Calu3 (cell line): ENCODE measurements around the gene IKBKE. TPM values are rescaled to one million over a fixed set of nuclear protein-coding genes. Genes with fewer than 3 reads are reported as not detected.

ENCODE experiments used
- BruUV-seq: library from RNA; stranded (reverse); fragments of 400-500 nt; replicated peaks from 2 replicates; lab custom pipeline; 2021; lab: Mats Ljungman, UMichigan
- CTCF ChIA-PET: fragments of 300-600 bp; sonication (Branson Sonifier 250); formaldehyde crosslinking; loops from one replicate; lab custom pipeline; 2022; ENCODE audit warnings: antibody characterized with exemption; lab: Charles Lee
- DNase-seq: peaks from one replicate; pipeline ENCODE4 v3.0.0; 2022
- H3K27ac Mint-ChIP-seq: one replicate; pipeline ENCODE4 v1.8.0; 2022; ENCODE audit warnings: mixed read lengths; ENCODE audit not compliant: unreplicated experiment
- H3K27me3 Mint-ChIP-seq: one replicate; pipeline ENCODE4 v1.8.0; 2022; ENCODE audit warnings: mixed read lengths; ENCODE audit not compliant: unreplicated experiment
- H3K36me3 Mint-ChIP-seq: one replicate; pipeline ENCODE4 v1.8.0; 2022; ENCODE audit warnings: mild to moderate bottlenecking, moderate library complexity, mixed read lengths; ENCODE audit not compliant: insufficient read depth, unreplicated experiment
- H3K4me1 Mint-ChIP-seq: one replicate; pipeline ENCODE4 v1.8.0; 2022; ENCODE audit warnings: mild to moderate bottlenecking, low read depth, mixed read lengths; ENCODE audit not compliant: unreplicated experiment
- H3K4me3 Mint-ChIP-seq: one replicate; pipeline ENCODE4 v1.8.0; 2022; ENCODE audit warnings: mild to moderate bottlenecking, low read depth, moderate library complexity, mixed read lengths; ENCODE audit not compliant: unreplicated experiment
- H3K9me3 Mint-ChIP-seq: one replicate; pipeline ENCODE4 v1.8.0; 2022; ENCODE audit warnings: low read depth, mixed read lengths; ENCODE audit not compliant: unreplicated experiment
- intact Hi-C: fragments of 100-400 bp; cut with micrococcal nuclease; formaldehyde crosslinking; loops from one replicate; pipeline ENCODE4 v1.10.0; 2022; ENCODE audit not compliant: unreplicated experiment
- total RNA-seq: library from RNA; stranded (reverse); gene quantifications from 2 replicates; pipeline ENCODE4 v1.2.3, GENCODE V29; 2022
- TF ChIP-seq, protein P1 (sequence below): fragments of 200-600 bp; IDR thresholded peaks from one replicate; pipeline ENCODE4 v1.8.0; 2022; ENCODE audit warnings: antibody characterized with exemption; ENCODE audit not compliant: unreplicated experiment

IKBKE gene
- total RNA-seq, 1 experiment from 2014 or later, result 47.5 TPM

DNA sequence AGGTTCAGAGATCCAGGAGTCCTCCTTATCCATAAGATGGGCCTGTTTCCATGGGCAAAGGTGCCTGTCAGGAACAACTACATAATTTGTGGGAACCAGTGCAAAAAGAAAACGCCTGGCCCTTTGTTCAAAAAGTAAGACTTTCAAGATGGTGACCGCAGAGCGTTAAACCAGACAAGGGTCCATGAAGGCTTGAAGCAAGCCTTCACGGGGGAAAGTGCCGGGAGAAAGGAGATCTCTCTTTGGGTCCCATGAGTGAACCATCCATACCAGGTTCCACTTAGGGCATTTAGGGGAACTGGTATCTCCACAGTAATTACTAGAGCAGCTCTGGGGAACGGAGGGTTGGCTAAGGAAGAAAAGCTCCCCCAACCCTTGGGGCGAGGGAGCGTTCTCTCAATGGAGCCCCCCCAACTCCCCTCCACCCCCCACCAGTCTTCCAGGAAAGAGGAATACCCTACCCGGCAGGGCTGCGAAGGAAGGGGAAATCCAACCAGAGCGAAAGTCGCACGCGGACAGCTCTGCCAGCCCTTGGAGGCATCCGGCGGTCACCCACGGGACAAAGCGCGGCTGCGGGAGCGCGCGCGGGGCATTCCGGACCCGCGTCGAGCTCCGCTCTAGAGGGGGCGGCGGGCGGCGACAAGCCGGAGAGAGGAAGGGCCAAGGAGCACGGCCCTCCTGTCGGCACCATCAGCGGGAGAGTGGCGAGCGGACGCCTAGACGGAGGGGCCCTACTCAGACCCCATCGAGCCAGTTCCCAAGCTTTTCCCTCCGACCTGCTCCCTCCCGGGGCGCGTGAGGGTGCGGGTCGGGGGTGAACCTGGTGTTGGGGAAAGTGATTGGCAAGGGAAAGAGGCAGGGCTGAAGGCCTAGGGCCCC lies 36.4 kb downstream of the IKBKE start:
- CTCF ChIA-PET, result interaction anchor here (0.5 to 1.9 kb wide), 10 partner anchors 11 to 641 kb away, joined by 3 to 6 read pairs (median 4); no protein-coding TSS in a partner anchor
- TF ChIP-seq, protein P1, sequence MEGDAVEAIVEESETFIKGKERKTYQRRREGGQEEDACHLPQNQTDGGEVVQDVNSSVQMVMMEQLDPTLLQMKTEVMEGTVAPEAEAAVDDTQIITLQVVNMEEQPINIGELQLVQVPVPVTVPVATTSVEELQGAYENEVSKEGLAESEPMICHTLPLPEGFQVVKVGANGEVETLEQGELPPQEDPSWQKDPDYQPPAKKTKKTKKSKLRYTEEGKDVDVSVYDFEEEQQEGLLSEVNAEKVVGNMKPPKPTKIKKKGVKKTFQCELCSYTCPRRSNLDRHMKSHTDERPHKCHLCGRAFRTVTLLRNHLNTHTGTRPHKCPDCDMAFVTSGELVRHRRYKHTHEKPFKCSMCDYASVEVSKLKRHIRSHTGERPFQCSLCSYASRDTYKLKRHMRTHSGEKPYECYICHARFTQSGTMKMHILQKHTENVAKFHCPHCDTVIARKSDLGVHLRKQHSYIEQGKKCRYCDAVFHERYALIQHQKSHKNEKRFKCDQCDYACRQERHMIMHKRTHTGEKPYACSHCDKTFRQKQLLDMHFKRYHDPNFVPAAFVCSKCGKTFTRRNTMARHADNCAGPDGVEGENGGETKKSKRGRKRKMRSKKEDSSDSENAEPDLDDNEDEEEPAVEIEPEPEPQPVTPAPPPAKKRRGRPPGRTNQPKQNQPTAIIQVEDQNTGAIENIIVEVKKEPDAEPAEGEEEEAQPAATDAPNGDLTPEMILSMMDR, result no peak
- Mint-ChIP-seq H3K4me1 (peaks cover 57% of the 10 kb centered on the region), H3K27me3 (peaks cover 45% of the 10 kb centered on the region), H3K36me3 (peaks cover 46% of the 10 kb centered on the region), H3K27ac (peak overlapping the region; percentile 28), H3K9me3 (no peaks in the 10 kb centered on the region), H3K4me3 (peak overlapping the region; percentile 82)
- intact Hi-C loops, result loop anchor here (1.0 to 5.0 kb wide), 2 partner anchors 36 to 77 kb away; no protein-coding TSS in a partner anchor
- BruUV-seq, result no TSS peak
- peak; percentile 29 for DNase-seq

DNA sequence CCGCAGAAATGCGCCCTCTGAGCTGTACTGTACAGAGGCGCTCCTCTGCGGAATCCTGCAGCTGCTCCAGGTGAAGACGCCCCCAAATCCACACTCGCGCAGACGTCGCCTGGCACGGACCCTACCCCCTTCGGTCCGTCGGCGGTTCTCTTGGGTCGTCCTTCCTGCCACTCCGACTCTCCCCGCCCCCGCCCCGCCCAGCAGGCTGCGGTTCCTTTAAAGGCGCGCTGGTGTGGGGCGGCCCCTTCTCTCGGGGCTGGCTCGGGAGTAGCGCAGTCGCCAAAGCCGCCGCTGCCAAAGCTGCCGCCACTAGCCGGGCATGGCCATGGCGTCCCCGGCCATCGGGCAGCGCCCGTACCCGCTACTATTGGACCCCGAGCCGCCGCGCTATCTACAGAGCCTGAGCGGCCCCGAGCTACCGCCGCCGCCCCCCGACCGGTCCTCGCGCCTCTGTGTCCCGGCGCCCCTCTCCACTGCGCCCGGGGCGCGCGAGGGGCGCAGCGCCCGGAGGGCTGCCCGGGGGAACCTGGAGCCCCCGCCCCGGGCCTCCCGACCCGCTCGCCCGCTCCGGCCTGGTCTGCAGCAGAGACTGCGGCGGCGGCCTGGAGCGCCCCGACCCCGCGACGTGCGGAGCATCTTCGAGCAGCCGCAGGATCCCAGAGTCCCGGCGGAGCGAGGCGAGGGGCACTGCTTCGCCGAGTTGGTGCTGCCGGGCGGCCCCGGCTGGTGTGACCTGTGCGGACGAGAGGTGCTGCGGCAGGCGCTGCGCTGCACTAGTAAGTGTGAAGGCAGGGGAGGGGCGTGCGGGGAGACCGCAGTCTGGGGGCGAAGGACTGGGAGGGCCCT lies 37.2 kb downstream of the IKBKE start, which contains the start of gene RASSF5:
RASSF5 (plus strand) TSS at position 248 of the 846 bp plus-strand sequence; CDS start at position 320, 72 bp downstream.
- H3K36me3 Mint-ChIP-seq, result peaks cover 46% of the 10 kb centered on the region
- H3K4me1 Mint-ChIP-seq, result peaks cover 62% of the 10 kb centered on the region
- H3K27me3 Mint-ChIP-seq, result peaks cover 45% of the 10 kb centered on the region
- peak within 1 kb of the TSS; percentile 82 for H3K4me3 Mint-ChIP-seq
- peak within 1 kb of the TSS; percentile 28 for H3K27ac Mint-ChIP-seq
- intact Hi-C loops, result loop anchor here (5.0 kb wide), 1 partner anchor 35 kb away; no protein-coding TSS in a partner anchor
- TF ChIP-seq, protein P1, result no peak
- CTCF ChIA-PET, result interaction anchor here (0.5 to 1.4 kb wide), 9 partner anchors 11 to 640 kb away, joined by 3 to 6 read pairs (median 4); no protein-coding TSS in a partner anchor
- no peaks in the 10 kb centered on the region for H3K9me3 Mint-ChIP-seq
- no TSS peak for BruUV-seq
- DNase-seq, result peak; percentile 84

DNA sequence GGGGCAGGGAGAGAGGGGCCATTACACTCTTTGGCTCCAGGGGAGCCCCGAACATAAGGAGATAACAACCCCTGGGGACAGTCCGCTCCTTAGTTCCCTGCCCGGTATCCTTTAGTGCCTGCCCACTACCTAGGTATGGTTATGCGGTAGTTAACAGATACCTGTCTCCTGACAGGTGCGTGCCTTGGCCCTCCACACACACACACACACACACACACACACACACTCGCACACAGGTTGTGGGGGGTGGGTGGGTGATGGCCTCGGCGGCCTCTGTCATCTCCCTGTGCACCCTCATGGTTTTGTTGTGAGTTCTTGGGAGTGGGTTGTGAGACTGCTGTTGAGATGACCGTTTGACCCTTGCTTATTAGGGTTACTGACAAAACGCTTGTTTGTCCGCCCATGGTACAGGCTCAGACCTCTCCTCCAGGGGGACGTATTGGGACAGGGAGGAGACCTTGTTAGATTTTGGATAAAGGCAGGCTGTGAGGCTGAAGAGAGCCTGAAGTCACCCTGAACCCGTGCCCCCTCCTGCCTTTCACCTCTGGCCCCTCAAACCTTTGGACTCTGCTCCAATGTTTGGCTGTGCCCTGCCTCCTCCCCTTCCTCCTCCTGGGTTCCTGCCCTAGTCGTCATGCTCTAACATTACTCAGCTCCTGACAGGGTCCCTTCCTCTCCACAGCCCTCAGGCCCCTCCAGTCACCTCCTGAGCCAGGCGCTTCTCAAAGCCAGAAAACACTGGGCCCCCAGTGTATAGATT lies 38.0 kb downstream of the IKBKE start:
- Mint-ChIP-seq H3K4me3 (peak overlapping the region; percentile 82), H3K27ac (no peak overlapping the region), H3K36me3 (peaks cover 44% of the 10 kb centered on the region), H3K4me1 (peaks cover 62% of the 10 kb centered on the region), H3K27me3 (peaks cover 45% of the 10 kb centered on the region), H3K9me3 (no peaks in the 10 kb centered on the region)
- intact Hi-C loops, result loop anchor here (5.0 kb wide), 1 partner anchor 34 kb away; no protein-coding TSS in a partner anchor
- no TSS peak for BruUV-seq
- no peak for DNase-seq
- TF ChIP-seq, protein P1, result no peak
- CTCF ChIA-PET, result no interaction called here
